Left lung (tissue), 10 donors: Measurements from ENCODE around the gene PRKD1. TPM values are rescaled to one million over a fixed set of nuclear protein-coding genes. Genes with fewer than 3 reads are reported as not detected.

Experiments
- ATAC-seq: fragments of 200-7000 bp; cut with Tn5 transposase; one replicate; pipeline ENCODE4 v1.9.1; 2020; ENCODE audit warnings: moderate library complexity
- DNase-seq, 4 donors: peaks; one replicate each; pipeline ENCODE4 v3.0.0-alpha.2; 2013 to 2020
- H3K27ac ChIP-seq, 2 donors: fragments of 200-600 bp; sonication (generic) in 1 of 2; one replicate each; pipeline versions ENCODE4 v1.5.0 to v1.8.0; 2020 to 2021
- H3K27me3 ChIP-seq, 2 donors: fragments of 200-600 bp; sonication (generic) in 1 of 2; one replicate each; pipeline versions ENCODE4 v1.5.0 to v1.8.0; 2020 to 2021
- H3K36me3 ChIP-seq, 2 donors: fragments of 200-600 bp; sonication (generic) in 1 of 2; one replicate each; pipeline versions ENCODE4 v1.5.0 to v1.8.0; 2020 to 2021
- H3K4me1 ChIP-seq, 2 donors: fragments of 200-600 bp; one replicate each; pipeline ENCODE4 v1.8.0; 2021
- H3K4me3 ChIP-seq, 2 donors: fragments of 200-600 bp; sonication (generic) in 1 of 2; one replicate each; pipeline versions ENCODE4 v1.5.0 to v1.8.0; 2020 to 2021; ENCODE audit warnings: mild to moderate bottlenecking in 1 of 2
- H3K9me3 ChIP-seq, 2 donors: fragments of 200-600 bp; sonication (generic) in 1 of 2; one replicate each; pipeline versions ENCODE4 v1.5.0 to v1.8.0; 2020 to 2021
- CTCF ChIP-seq, 2 donors: fragments of 200-600 bp; sonication (generic) in 1 of 2; IDR thresholded peaks; one replicate each; pipeline versions ENCODE4 v1.5.0 to v1.8.0; 2021; ENCODE audit warnings: antibody characterized with exemption in 2 of 2
- intact Hi-C, 2 donors: fragments of 100-400 bp; cut with DNase I; formaldehyde crosslinking; loops; one replicate each; pipeline versions ENCODE4 v1.11.2 to v1.14.2; 2022
- polyA plus RNA-seq, 6 donors: library from polyadenylated mRNA; unstranded; fragments of 120-200 nt; gene quantifications; one replicate each; pipeline ENCODE4 v1.2.1, GENCODE V29; 2013; ENCODE audit not compliant: insufficient read length in 6 of 6
- total RNA-seq, 2 donors: library from RNA; stranded (reverse); fragmentation: NEBNext Ultra II Directional; extraction: Animal tissue kit (Norgen Biotek cat#: 25700); gene quantifications; one replicate each; pipeline ENCODE4 v1.2.1, GENCODE V29; 2021
- donor health status: DM: no; HTN: yes; CAD: no.
- donor health status: DM: no; HTN: no; CAD: no.

The PRKD1 gene
- total and polyA plus RNA-seq, 8 donors: 13.6 to 35.1 (median 23.0) TPM

GRCh38 chr14:29906256-29906870 lies 21.3 kb downstream of the PRKD1 start:
- intact Hi-C loops: no loop called here
- no peak for TF ChIP-seq CTCF (IDR thresholded peaks at IDR 0.05)
- no peak overlapping the region for H3K4me3 ChIP-seq
- H3K27ac ChIP-seq: peak overlapping the region; percentile 55 to 57
- ATAC-seq (peak; percentile 83), DNase-seq (peak in 1 of 4 donors; percentile 40)
- no peaks in the 10 kb centered on the region for H3K36me3 ChIP-seq
- peaks cover 4 to 5% of the 10 kb centered on the region in 2 donors for H3K4me1 ChIP-seq
- no peaks in the 10 kb centered on the region for H3K27me3 ChIP-seq
- H3K9me3 ChIP-seq: peaks cover 0 to 14% of the 10 kb centered on the region in 2 donors

- Histone ChIP-seq H3K4me1 (peaks cover 4 to 5% of the 10 kb centered on the region in 2 donors), H3K4me3 (no peak overlapping the region), H3K9me3 (peaks cover 0 to 14% of the 10 kb centered on the region in 2 donors), H3K27me3 (no peaks in the 10 kb centered on the region), H3K27ac (no peak overlapping the region), H3K36me3 (no peaks in the 10 kb centered on the region)
- intact Hi-C loops: no loop called here
- ATAC-seq: peak; percentile 83
- no peak for DNase-seq
- TF ChIP-seq CTCF (IDR thresholded peaks at IDR 0.05): no peak
Observed at GRCh38 chr14:29905543-29905942, 22.1 kb downstream of the PRKD1 start.

GRCh38 chr14:29900609-29901350 lies 26.9 kb downstream of the PRKD1 start:
- intact Hi-C loops: no loop called here
- no peak for TF ChIP-seq CTCF (IDR thresholded peaks at IDR 0.05)

GRCh38 chr14:29898470-29898869 lies 29.2 kb downstream of the PRKD1 start:
- no peak overlapping the region for H3K4me3 ChIP-seq
- no peak for DNase-seq
- no peak for ATAC-seq
- no peak for TF ChIP-seq CTCF (IDR thresholded peaks at IDR 0.05)
- H3K27me3 ChIP-seq: no peaks in the 10 kb centered on the region
- H3K9me3 ChIP-seq: peaks cover 0 to 2% of the 10 kb centered on the region in 2 donors
- H3K4me1 ChIP-seq: peaks cover 0 to 4% of the 10 kb centered on the region in 2 donors
- H3K27ac ChIP-seq: no peak overlapping the region
- H3K36me3 ChIP-seq: no peaks in the 10 kb centered on the region
- intact Hi-C loops: no loop called here

More at GRCh38 chr14:29900609-29901350, 26.9 kb downstream of the PRKD1 start:
- ATAC-seq (no peak), DNase-seq (no peak)
- H3K4me3 ChIP-seq: no peak overlapping the region
- no peak overlapping the region for H3K27ac ChIP-seq
- peaks cover 0 to 2% of the 10 kb centered on the region in 2 donors for H3K9me3 ChIP-seq
- peaks cover 0 to 4% of the 10 kb centered on the region in 2 donors for H3K4me1 ChIP-seq
- H3K27me3 ChIP-seq: no peaks in the 10 kb centered on the region
- no peaks in the 10 kb centered on the region for H3K36me3 ChIP-seq

- no peak overlapping the region for H3K4me3 ChIP-seq
- no peaks in the 10 kb centered on the region for H3K36me3 ChIP-seq
- ATAC-seq (no peak), DNase-seq (no peak)
- H3K9me3 ChIP-seq: peaks cover 0 to 2% of the 10 kb centered on the region in 2 donors
- peaks cover 0 to 4% of the 10 kb centered on the region in 2 donors for H3K4me1 ChIP-seq
- no peak overlapping the region for H3K27ac ChIP-seq
- intact Hi-C loops: no loop called here
- H3K27me3 ChIP-seq: no peaks in the 10 kb centered on the region
- no peak for TF ChIP-seq CTCF (IDR thresholded peaks at IDR 0.05)
Observed at GRCh38 chr14:29897181-29897580, 30.5 kb downstream of the PRKD1 start.
